Ishikawa (cell line): ENCODE data around the gene SCYL1.

Experiments
- CEBPB ChIP-seq: IDR thresholded peaks from 2 replicates; pipeline ENCODE4 v1.6.1; 2012
- CREB1 ChIP-seq: IDR thresholded peaks from 2 replicates; pipeline ENCODE4 v1.6.1; 2012; ENCODE audit warnings: low read depth
- EGR1 ChIP-seq: IDR thresholded peaks from 2 replicates; pipeline ENCODE4 v1.6.1; 2012
- EP300 ChIP-seq: IDR thresholded peaks from 2 replicates; pipeline ENCODE4 v1.6.1; 2012; ENCODE audit warnings: borderline replicate concordance
- FOXM1 ChIP-seq: IDR thresholded peaks from 2 replicates; pipeline ENCODE4 v1.6.1; 2012; ENCODE audit warnings: low read depth, borderline replicate concordance
- NFIC ChIP-seq: IDR thresholded peaks from 2 replicates; pipeline ENCODE4 v1.6.1; 2012
- RAD21 ChIP-seq: IDR thresholded peaks from 2 replicates; pipeline ENCODE4 v1.6.1; 2012; ENCODE audit warnings: low read depth
- TAF1 ChIP-seq: IDR thresholded peaks from 2 replicates; pipeline ENCODE4 v1.6.1; 2012; ENCODE audit warnings: low read depth, mild to moderate bottlenecking
- TCF12 ChIP-seq: IDR thresholded peaks from 2 replicates; pipeline ENCODE4 v1.6.1; 2012; ENCODE audit warnings: low read depth
- TEAD4 ChIP-seq: IDR thresholded peaks from 2 replicates; pipeline ENCODE4 v1.6.1; 2012
- YY1 ChIP-seq: IDR thresholded peaks from 2 replicates; pipeline ENCODE4 v1.6.1; 2012; ENCODE audit warnings: low read depth
- ZBTB7A ChIP-seq: IDR thresholded peaks from 2 replicates; pipeline ENCODE4 v1.6.1; 2012; ENCODE audit warnings: low read depth
- TF ChIP-seq, protein P1 (sequence below): IDR thresholded peaks from 2 replicates; pipeline ENCODE4 v1.6.1; 2012; ENCODE audit warnings: low read depth, mild to moderate bottlenecking
- TF ChIP-seq, protein P2 (sequence below): IDR thresholded peaks from 2 replicates; pipeline ENCODE4 v1.6.1; 2012
- TF ChIP-seq, protein P3 (sequence below): IDR thresholded peaks from 2 replicates; pipeline ENCODE4 v1.6.1; 2012

SCYL1 gene

DNA sequence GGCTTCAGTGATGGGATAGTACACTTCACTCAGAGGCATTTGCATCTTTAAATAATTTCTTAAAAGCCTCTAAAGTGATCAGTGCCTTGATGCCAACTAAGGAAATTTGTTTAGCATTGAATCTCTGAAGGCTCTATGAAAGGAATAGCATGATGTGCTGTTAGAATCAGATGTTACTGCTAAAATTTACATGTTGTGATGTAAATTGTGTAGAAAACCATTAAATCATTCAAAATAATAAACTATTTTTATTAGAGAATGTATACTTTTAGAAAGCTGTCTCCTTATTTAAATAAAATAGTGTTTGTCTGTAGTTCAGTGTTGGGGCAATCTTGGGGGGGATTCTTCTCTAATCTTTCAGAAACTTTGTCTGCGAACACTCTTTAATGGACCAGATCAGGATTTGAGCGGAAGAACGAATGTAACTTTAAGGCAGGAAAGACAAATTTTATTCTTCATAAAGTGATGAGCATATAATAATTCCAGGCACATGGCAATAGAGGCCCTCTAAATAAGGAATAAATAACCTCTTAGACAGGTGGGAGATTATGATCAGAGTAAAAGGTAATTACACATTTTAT is 21.4 kb upstream of the SCYL1 start:
- TF ChIP-seq CREB1, result no peak
- TF ChIP-seq, protein P1, sequence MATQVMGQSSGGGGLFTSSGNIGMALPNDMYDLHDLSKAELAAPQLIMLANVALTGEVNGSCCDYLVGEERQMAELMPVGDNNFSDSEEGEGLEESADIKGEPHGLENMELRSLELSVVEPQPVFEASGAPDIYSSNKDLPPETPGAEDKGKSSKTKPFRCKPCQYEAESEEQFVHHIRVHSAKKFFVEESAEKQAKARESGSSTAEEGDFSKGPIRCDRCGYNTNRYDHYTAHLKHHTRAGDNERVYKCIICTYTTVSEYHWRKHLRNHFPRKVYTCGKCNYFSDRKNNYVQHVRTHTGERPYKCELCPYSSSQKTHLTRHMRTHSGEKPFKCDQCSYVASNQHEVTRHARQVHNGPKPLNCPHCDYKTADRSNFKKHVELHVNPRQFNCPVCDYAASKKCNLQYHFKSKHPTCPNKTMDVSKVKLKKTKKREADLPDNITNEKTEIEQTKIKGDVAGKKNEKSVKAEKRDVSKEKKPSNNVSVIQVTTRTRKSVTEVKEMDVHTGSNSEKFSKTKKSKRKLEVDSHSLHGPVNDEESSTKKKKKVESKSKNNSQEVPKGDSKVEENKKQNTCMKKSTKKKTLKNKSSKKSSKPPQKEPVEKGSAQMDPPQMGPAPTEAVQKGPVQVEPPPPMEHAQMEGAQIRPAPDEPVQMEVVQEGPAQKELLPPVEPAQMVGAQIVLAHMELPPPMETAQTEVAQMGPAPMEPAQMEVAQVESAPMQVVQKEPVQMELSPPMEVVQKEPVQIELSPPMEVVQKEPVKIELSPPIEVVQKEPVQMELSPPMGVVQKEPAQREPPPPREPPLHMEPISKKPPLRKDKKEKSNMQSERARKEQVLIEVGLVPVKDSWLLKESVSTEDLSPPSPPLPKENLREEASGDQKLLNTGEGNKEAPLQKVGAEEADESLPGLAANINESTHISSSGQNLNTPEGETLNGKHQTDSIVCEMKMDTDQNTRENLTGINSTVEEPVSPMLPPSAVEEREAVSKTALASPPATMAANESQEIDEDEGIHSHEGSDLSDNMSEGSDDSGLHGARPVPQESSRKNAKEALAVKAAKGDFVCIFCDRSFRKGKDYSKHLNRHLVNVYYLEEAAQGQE, result no peak
- TF ChIP-seq TEAD4, result no peak
- TF ChIP-seq CEBPB, result no peak
- TF ChIP-seq EGR1, result no peak
- TF ChIP-seq NFIC, result no peak
- no peak for TF ChIP-seq RAD21
- TF ChIP-seq YY1, result no peak
- TF ChIP-seq, protein P2, sequence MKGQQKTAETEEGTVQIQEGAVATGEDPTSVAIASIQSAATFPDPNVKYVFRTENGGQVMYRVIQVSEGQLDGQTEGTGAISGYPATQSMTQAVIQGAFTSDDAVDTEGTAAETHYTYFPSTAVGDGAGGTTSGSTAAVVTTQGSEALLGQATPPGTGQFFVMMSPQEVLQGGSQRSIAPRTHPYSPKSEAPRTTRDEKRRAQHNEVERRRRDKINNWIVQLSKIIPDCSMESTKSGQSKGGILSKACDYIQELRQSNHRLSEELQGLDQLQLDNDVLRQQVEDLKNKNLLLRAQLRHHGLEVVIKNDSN, result no peak
- TF ChIP-seq TCF12, result no peak
- TF ChIP-seq, protein P3, sequence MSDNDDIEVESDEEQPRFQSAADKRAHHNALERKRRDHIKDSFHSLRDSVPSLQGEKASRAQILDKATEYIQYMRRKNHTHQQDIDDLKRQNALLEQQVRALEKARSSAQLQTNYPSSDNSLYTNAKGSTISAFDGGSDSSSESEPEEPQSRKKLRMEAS, result no peak
- no peak for TF ChIP-seq TAF1
- TF ChIP-seq EP300, result no peak
- TF ChIP-seq ZBTB7A, result no peak
- TF ChIP-seq FOXM1, result no peak

DNA sequence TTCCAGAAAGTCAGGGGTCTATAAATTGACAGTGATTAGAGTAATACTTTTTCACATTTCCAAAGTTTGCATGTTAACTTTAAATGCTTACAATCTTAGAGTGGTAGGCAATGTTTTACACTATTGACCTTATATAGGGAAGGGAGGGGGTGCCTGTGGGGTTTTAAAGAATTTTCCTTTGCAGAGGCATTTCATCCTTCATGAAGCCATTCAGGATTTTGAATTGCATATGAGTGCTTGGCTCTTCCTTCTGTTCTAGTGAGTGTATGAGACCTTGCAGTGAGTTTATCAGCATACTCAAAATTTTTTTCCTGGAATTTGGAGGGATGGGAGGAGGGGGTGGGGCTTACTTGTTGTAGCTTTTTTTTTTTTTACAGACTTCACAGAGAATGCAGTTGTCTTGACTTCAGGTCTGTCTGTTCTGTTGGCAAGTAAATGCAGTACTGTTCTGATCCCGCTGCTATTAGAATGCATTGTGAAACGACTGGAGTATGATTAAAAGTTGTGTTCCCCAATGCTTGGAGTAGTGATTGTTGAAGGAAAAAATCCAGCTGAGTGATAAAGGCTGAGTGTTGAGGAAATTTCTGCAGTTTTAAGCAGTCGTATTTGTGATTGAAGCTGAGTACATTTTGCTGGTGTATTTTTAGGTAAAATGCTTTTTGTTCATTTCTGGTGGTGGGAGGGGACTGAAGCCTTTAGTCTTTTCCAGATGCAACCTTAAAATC is 20.8 kb upstream of the SCYL1 start:
- TF ChIP-seq, protein P1, result no peak
- no peak for TF ChIP-seq CREB1
- no peak for TF ChIP-seq EGR1
- TF ChIP-seq YY1, result no peak
- TF ChIP-seq TEAD4, result no peak
- TF ChIP-seq TAF1, result no peak
- TF ChIP-seq TCF12, result no peak
- no peak for TF ChIP-seq CEBPB
- TF ChIP-seq, protein P2, result no peak
- TF ChIP-seq EP300, result no peak
- TF ChIP-seq RAD21, result no peak
- no peak for TF ChIP-seq ZBTB7A
- TF ChIP-seq NFIC, result no peak

DNA sequence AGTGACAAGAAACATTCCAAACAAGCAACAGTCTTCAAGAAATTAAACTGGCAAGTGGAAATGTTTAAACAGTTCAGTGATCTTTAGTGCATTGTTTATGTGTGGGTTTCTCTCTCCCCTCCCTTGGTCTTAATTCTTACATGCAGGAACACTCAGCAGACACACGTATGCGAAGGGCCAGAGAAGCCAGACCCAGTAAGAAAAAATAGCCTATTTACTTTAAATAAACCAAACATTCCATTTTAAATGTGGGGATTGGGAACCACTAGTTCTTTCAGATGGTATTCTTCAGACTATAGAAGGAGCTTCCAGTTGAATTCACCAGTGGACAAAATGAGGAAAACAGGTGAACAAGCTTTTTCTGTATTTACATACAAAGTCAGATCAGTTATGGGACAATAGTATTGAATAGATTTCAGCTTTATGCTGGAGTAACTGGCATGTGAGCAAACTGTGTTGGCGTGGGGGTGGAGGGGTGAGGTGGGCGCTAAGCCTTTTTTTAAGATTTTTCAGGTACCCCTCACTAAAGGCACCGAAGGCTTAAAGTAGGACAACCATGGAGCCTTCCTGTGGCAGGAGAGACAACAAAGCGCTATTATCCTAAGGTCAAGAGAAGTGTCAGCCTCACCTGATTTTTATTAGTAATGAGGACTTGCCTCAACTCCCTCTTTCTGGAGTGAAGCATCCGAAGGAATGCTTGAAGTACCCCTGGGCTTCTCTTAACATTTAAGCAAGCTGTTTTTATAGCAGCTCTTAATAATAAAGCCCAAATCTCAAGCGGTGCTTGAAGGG is 20.0 kb upstream of the SCYL1 start:
- TF ChIP-seq EP300, result no peak
- TF ChIP-seq EGR1, result no peak
- no peak for TF ChIP-seq TEAD4
- TF ChIP-seq CREB1, result no peak
- no peak for TF ChIP-seq YY1
- TF ChIP-seq, protein P1, result no peak
- TF ChIP-seq CEBPB, result no peak
- TF ChIP-seq ZBTB7A, result no peak
- TF ChIP-seq TCF12, result no peak
- TF ChIP-seq TAF1, result no peak
- TF ChIP-seq, protein P2, result no peak
